ENCODE results near the gene ESRP2. TPM values are rescaled to one million over a fixed set of nuclear protein-coding genes. Genes with fewer than 3 reads are reported as not detected.

ESRP2 gene
- total RNA-seq, 4 donors from 2014 or later: 0.17 to 1.1 (median 0.27) TPM

DNA sequence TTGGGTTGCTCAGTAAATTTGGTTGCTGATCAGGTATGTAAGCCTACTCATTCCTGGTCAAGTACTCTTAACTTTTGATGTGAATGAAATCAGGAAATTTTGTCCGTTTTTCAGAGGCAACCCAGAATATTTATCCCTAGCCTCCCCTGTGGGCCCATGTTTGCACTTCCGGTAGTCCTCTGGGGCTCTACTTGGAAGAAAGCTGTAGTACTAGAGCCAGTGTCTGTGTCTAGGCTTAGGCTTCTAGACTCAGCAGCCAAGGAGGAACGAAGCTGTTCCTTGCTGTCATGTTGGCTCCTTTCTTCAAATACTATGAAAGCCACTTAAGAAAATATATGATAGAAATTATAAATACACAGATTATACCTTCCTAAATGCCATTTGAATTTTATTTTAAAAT, 21.2 kb downstream of the ESRP2 start:
- TF ChIP-seq, protein P1, sequence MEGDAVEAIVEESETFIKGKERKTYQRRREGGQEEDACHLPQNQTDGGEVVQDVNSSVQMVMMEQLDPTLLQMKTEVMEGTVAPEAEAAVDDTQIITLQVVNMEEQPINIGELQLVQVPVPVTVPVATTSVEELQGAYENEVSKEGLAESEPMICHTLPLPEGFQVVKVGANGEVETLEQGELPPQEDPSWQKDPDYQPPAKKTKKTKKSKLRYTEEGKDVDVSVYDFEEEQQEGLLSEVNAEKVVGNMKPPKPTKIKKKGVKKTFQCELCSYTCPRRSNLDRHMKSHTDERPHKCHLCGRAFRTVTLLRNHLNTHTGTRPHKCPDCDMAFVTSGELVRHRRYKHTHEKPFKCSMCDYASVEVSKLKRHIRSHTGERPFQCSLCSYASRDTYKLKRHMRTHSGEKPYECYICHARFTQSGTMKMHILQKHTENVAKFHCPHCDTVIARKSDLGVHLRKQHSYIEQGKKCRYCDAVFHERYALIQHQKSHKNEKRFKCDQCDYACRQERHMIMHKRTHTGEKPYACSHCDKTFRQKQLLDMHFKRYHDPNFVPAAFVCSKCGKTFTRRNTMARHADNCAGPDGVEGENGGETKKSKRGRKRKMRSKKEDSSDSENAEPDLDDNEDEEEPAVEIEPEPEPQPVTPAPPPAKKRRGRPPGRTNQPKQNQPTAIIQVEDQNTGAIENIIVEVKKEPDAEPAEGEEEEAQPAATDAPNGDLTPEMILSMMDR (IDR thresholded peaks at IDR 0.05; ENCODE audit: low read depth): no peak

DNA sequence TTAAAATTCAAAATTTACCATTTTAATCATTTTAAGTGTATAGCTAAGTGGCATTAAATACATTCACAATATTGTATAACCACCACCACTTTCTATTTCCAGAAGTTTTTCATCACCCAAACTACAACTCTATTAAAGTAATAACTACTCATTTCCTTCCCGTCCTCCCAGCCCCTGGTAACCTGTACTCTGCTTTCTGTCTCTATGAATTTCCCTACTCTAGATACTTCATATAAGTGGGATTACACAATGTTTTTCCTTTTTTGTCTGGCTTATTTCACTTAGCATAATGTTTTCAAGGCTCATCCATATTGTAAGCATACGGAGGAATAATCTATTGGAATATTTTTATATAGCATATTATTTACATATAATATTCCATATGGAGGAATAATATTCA, 29.7 kb downstream of the ESRP2 start:
- TF ChIP-seq, protein P1 (IDR thresholded peaks at IDR 0.05; ENCODE audit: low read depth): no peak

DNA sequence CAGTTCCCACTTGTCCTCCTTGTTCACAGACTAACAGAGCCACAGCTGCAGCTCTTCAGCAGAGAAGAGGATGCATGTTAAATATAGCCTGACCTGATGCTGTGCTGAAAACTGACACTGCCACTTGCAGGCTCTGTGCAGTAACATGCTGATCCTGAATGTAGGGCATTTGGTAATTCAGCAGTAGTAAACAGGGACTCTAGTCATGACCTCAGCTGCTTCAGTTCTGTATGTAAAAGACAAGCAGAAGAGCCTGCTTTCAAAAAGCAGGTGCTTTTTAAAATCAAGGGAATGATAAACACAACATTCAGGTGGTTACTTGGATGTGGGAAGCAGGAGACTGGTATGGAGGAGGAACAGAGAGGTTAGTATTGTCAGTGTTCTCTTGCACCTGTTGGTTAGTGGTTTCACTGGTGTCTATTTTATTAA, 33.8 kb downstream of the ESRP2 start:
- TF ChIP-seq, protein P1 (IDR thresholded peaks at IDR 0.05; ENCODE audit: low read depth): no peak

DNA sequence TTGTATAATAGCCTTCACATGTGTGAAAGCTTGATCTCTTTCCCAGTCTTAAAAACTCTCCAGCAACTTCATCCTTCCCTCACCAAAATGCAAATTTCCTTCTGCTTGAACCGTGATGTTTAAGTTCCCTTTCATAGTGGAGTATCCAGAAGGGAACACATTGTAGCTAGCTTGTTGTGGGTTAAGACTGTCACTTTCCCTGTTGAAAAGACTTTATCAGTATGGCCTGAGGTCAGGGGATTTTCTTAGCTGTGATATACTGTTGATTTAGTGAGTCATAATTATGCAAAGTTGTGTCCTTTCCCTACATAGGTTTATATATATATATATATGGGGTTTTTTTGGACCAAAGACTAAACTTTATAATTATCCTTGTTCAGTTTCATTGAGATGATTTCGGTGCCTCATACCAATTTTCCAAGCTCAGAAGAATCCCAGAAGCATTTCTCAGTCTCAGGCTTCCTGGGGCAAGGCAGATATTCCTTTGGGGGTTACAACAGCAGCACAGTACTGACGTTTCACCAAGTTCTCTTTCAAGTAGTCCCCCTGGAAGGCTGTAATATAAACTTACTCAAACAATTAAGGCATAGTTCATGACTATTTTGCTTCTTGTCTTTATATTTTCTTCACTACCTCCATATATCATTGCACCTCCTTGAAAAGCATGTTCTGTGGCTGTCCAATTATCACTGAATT, 35.7 kb downstream of the ESRP2 start:
- TF ChIP-seq, protein P1 (IDR thresholded peaks at IDR 0.05; ENCODE audit: low read depth): no peak

DNA sequence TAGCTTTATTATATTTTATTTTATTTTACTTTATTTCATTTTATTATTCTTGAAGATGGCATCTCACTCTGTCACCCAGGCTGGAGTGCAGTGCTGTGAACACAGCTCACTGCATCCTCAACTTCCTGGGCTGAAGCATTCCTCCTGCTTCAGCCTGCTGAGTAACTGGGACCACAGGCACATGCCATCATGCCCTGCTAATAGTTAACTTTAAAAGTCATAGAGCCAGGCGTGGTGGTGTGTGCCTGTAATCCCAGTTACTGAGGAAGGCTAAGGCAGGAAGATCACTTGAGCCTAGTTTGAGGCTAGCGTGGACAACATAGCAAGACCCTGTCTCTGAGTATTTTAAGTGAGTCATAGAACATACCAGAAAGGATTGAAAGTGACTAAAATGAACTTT, 38.7 kb downstream of the ESRP2 start:
- TF ChIP-seq, protein P1 (IDR thresholded peaks at IDR 0.05; ENCODE audit: low read depth): no peak

DNA sequence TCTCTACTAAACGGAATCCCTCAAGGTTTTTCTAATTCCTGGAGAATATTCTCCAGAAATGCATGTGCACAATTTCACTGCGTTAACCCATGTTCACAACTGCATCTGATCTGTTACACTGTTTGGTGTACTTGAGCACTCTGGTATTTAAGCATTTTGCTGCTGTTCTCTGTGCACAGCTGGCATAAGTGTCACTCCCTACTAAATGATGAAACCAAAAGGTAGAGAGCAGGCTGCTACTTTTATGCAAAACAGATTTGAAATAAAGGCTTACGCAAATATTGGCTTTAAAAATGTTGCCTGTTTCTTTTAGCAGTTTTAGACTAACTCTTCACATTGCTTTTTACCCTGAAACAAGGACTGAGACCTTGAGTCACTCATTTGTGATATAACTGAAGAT, 41.7 kb downstream of the ESRP2 start:
- TF ChIP-seq, protein P1 (IDR thresholded peaks at IDR 0.05; ENCODE audit: low read depth): no peak

DNA sequence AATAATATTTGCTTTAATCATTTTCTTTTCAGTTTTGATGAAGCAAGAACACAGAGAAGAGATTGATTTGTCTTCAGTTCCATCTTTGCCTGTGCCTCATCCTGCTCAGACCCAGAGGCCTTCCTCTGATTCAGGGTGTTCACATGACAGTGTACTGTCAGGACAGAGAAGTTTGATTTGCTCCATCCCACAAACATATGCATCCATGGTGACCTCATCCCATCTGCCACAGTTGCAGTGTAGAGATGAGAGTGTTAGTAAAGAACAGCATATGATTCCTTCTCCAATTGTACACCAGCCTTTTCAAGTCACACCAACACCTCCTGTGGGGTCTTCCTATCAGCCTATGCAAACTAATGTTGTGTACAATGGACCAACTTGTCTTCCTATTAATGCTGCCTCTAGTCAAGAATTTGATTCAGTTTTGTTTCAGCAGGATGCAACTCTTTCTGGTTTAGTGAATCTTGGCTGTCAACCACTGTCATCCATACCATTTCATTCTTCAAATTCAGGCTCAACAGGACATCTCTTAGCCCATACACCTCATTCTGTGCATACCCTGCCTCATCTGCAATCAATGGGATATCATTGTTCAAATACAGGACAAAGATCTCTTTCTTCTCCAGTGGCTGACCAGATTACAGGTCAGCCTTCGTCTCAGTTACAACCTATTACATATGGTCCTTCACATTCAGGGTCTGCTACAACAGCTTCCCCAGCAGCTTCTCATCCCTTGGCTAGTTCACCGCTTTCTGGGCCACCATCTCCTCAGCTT, 45.0 kb downstream of the ESRP2 start:
- TF ChIP-seq, protein P1 (IDR thresholded peaks at IDR 0.05; ENCODE audit: low read depth): no peak

Measured in subcutaneous adipose tissue (tissue), 4 donors.